Measurements from ENCODE around the gene CEBPB. TPM values are rescaled to one million over a fixed set of nuclear protein-coding genes. Genes with fewer than 3 reads are reported as not detected.

Gene CEBPB
- total RNA-seq, 1 experiment from 2014 or later: 22.6 TPM

- H3K4me1 Mint-ChIP-seq: no peaks in the 10 kb centered on the region
- Histone ChIP-seq H3K23me2 (ENCODE audit: insufficient read length, low read depth, low read length, poor library complexity, severe bottlenecking) (no peaks in the 10 kb centered on the region), H3K23ac (ENCODE audit: insufficient read length, low read depth, low read length) (no peak overlapping the region), H2BK20ac (ENCODE audit: low read depth, low read length, poor library complexity, severe bottlenecking) (no peak overlapping the region), H3K18ac (ENCODE audit: insufficient read length, low read depth, low read length) (no peak overlapping the region), H3K79me1 (ENCODE audit: insufficient read depth, low read depth, low read length, poor library complexity, severe bottlenecking) (no peaks in the 10 kb centered on the region), H3T11ph (ENCODE audit: low read length) (no peak overlapping the region), H4K8ac (replicated peaks; ENCODE audit: insufficient read length, low read depth, low read length) (no peak overlapping the region), H3K4ac (ENCODE audit: low read depth, low read length) (no peak overlapping the region), H2AFZ (ENCODE audit: low read length) (no peak overlapping the region), H4K91ac (ENCODE audit: insufficient read length, low read depth, low read length) (no peak overlapping the region), H2BK120ac (ENCODE audit: low read depth, low read length, poor library complexity, severe bottlenecking) (no peak overlapping the region), H3K9me3 (ENCODE audit: control insufficient read depth, low read depth, low read length) (no peaks in the 10 kb centered on the region), H2BK12ac (ENCODE audit: insufficient read length, low read depth, low read length) (no peak overlapping the region), H4K20me1 (ENCODE audit: control insufficient read depth, insufficient read depth, insufficient read length) (no peaks in the 10 kb centered on the region), H2BK15ac (ENCODE audit: low read depth, low read length) (no peak overlapping the region), H3K4me1 (ENCODE audit: insufficient read depth, low read length) (no peaks in the 10 kb centered on the region), H3K9ac (ENCODE audit: extremely low read depth, insufficient read length, low read length) (no peak overlapping the region), H3K79me2 (ENCODE audit: insufficient read depth, low read length) (no peaks in the 10 kb centered on the region), H2AK5ac (ENCODE audit: insufficient read length, low read length) (no peak overlapping the region), H3K4me2 (ENCODE audit: insufficient read depth, insufficient read length, low read length) (no peak overlapping the region), H3K27me3 (ENCODE audit: insufficient read depth, low read length) (no peaks in the 10 kb centered on the region), H2BK5ac (ENCODE audit: insufficient read length, low read length) (no peak overlapping the region), H3K14ac (ENCODE audit: insufficient read depth, low read length) (no peak overlapping the region), H3K27ac (ENCODE audit: insufficient read length, low read depth, low read length) (no peak overlapping the region), H3K56ac (ENCODE audit: insufficient read length, low read depth, low read length) (no peak overlapping the region), H4K5ac (ENCODE audit: insufficient read length, low read depth, low read length) (no peak overlapping the region)
- WGBS (ENCODE audit: extremely low coverage, insufficient read length, low lambda C conversion rate): no CpG with 5 or more reads among the region's 4 CpGs
- H3K4me3 Mint-ChIP-seq: no peak overlapping the region; a peak in 1 of 5 replicates
- H3K9me3 Mint-ChIP-seq: no peaks in the 10 kb centered on the region
- TF ChIP-seq CTCF (conservative IDR thresholded peaks at IDR 0.05): no peak
- no peak overlapping the region for H3K27ac Mint-ChIP-seq
- DNase-seq: no peak
- H3K27me3 Mint-ChIP-seq (ENCODE audit: low read depth): peaks cover 1% of the 10 kb centered on the region
- no peaks in the 10 kb centered on the region for H3K36me3 Mint-ChIP-seq (ENCODE audit: insufficient read depth in 1 of 3, low read depth in 3 of 3)
Measured at GRCh38 chr20:50237349-50237748, 46.7 kb downstream of the CEBPB start.
